Measurements from ENCODE around the gene TMEM130.

Gene TMEM130

GRCh38 chr7:98869027-98869596 lies 702 bp downstream of the TMEM130 start:
- TF ChIP-seq CEBPB (IDR thresholded peaks at IDR 0.05) (no peak), ZBTB7A (IDR thresholded peaks at IDR 0.05; ENCODE audit: low read depth) (0 out of 2 replicates have a peak, but pooled peaks have one; percentile 40), YY1 (IDR thresholded peaks at IDR 0.05; ENCODE audit: low read depth) (no peak), EP300 (IDR thresholded peaks at IDR 0.05; ENCODE audit: borderline replicate concordance) (no peak)

GRCh38 chr7:98868450-98868849 lies 1.4 kb downstream of the TMEM130 start:
- no peak for TF ChIP-seq FOXM1 (IDR thresholded peaks at IDR 0.05; ENCODE audit: borderline replicate concordance, low read depth)
- no peak for TF ChIP-seq NFIC (IDR thresholded peaks at IDR 0.05)
- TF ChIP-seq USF1 (IDR thresholded peaks at IDR 0.05) = no peak
- no peak for TF ChIP-seq CREB1 (IDR thresholded peaks at IDR 0.05; ENCODE audit: low read depth)
- TF ChIP-seq YY1 (IDR thresholded peaks at IDR 0.05; ENCODE audit: low read depth) = no peak
- no peak for TF ChIP-seq CEBPB (IDR thresholded peaks at IDR 0.05)
- TF ChIP-seq TAF1 (IDR thresholded peaks at IDR 0.05; ENCODE audit: low read depth) = no peak
- no peak for TF ChIP-seq TEAD4 (IDR thresholded peaks at IDR 0.05)
- TF ChIP-seq RAD21 (IDR thresholded peaks at IDR 0.05; ENCODE audit: low read depth) = no peak
- no peak for TF ChIP-seq REST (IDR thresholded peaks at IDR 0.05; ENCODE audit: low read depth)
- TF ChIP-seq EGR1 (IDR thresholded peaks at IDR 0.05) = no peak

- TF ChIP-seq RAD21 (IDR thresholded peaks at IDR 0.05; ENCODE audit: low read depth) = no peak
- no peak for TF ChIP-seq EP300 (IDR thresholded peaks at IDR 0.05; ENCODE audit: borderline replicate concordance)
- TF ChIP-seq FOXM1 (IDR thresholded peaks at IDR 0.05; ENCODE audit: borderline replicate concordance, low read depth) = no peak
- TF ChIP-seq TAF1 (IDR thresholded peaks at IDR 0.05; ENCODE audit: low read depth) = no peak
- no peak for TF ChIP-seq YY1 (IDR thresholded peaks at IDR 0.05; ENCODE audit: low read depth)
- no peak for TF ChIP-seq MAX (IDR thresholded peaks at IDR 0.05)
- no peak for TF ChIP-seq REST (IDR thresholded peaks at IDR 0.05; ENCODE audit: low read depth)
- TF ChIP-seq TEAD4 (IDR thresholded peaks at IDR 0.05) = no peak
- TF ChIP-seq TCF12 (IDR thresholded peaks at IDR 0.05; ENCODE audit: low read depth) = no peak
- no peak for TF ChIP-seq EGR1 (IDR thresholded peaks at IDR 0.05)
- no peak for TF ChIP-seq CEBPB (IDR thresholded peaks at IDR 0.05)
Measured at GRCh38 chr7:98866765-98867164, 3.0 kb downstream of the TMEM130 start.

GRCh38 chr7:98866351-98866750 lies 3.5 kb downstream of the TMEM130 start:
- no peak for TF ChIP-seq TAF1 (IDR thresholded peaks at IDR 0.05; ENCODE audit: low read depth)
- no peak for TF ChIP-seq FOXM1 (IDR thresholded peaks at IDR 0.05; ENCODE audit: borderline replicate concordance, low read depth)
- no peak for TF ChIP-seq RAD21 (IDR thresholded peaks at IDR 0.05; ENCODE audit: low read depth)

GRCh38 chr7:98864731-98865453 lies 4.9 kb downstream of the TMEM130 start:
- TF ChIP-seq MAX (IDR thresholded peaks at IDR 0.05) (no peak), TEAD4 (IDR thresholded peaks at IDR 0.05) (no peak), ZBTB7A (IDR thresholded peaks at IDR 0.05; ENCODE audit: low read depth) (no peak), REST (IDR thresholded peaks at IDR 0.05; ENCODE audit: low read depth) (no peak)
